ENCODE data around the gene PER1.
"Not testable (repeated sequence)": the region's sequence is repeated elsewhere in the genome, so short reads cannot be mapped to it uniquely, and the experiment has no call there.

PER1 gene

DNA sequence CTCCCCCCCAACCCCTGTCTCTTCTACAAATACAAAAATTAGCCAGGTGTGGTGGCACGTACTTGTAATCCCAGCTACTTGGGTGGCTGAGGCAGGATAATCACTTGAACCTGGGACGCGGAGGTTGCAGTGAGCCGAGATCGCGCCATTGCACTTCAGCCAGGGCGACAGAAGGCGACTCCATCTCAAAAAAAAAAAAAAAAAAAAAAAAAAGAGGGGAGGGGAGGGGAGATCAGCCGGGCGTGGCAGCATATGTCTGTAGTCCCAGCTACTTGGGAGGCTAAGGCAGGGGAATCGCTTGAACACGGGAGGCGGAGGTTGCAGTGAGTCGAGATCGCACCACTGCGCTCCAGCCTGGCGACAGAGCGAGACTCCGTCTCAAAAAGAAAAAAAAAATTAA, 18.0 kb upstream of the PER1 start:
- DNase-seq: not testable (repeated sequence)

- DNase-seq: no peak
These were observed 15.3 kb upstream of the PER1 start for GRCh38 chr17:8167526-8167925.

- DNase-seq: no peak
These were observed 14.5 kb upstream of the PER1 start for GRCh38 chr17:8166731-8167130.

- DNase-seq: no peak
These were observed 12.6 kb upstream of the PER1 start for GRCh38 chr17:8164815-8165131.

DNA sequence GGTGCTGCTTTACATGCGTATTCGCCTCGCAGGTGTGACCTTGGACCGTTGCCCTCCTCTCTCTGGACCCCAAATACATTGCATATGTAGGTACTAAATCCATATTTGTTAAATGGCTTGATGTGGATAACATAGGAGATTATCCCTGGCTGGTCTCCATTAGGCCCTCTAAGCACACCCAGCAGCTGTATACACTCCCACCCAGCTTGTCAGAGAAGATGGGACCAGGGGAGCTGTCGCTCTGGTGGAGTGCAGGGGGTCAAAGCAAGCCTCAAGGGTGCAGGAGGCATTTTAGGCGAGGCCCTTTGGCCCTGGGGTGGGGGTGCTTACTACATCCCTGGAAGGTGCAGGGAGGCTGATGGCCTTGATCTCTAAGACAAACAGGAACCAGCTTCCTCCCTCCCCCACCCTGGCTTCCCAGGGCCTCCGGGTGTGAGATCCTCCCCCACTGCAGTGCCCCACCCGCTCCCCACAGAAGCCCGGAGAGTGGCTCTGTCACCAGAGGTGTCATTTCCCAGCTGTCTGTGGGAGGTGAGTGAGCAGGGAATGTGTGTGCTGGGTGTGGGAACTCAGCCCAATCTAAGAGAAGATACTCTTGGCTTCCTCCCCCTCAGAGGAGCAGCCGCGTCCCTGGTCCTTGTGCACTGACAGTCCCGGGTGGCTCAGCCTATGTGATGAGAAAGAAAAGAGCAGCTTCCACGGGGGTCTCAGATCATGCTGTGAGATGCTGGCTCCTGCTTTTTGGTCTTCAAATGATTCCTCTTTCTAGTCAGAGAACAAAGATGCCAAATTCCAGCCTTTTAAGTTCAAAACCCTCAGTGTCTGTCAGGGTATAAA, 12.0 kb upstream of the PER1 start:
- DNase-seq: peak in 1 of 2 experiments; percentile 44

GRCh38 chr17:8162997-8163977, 11.1 kb upstream of the PER1 start:
- DNase-seq: no peak

- DNase-seq: peak; percentile 73 to 74
These were observed 10.2 kb upstream of the PER1 start, which contains the start of gene VAMP2 for GRCh38 chr17:8162233-8162996. VAMP2 (minus strand) TSS chr17:8162948; CDS start chr17:8162879, 69 bp downstream.

- no peak for DNase-seq
These were observed 9.4 kb upstream of the PER1 start for GRCh38 chr17:8161289-8162232.

GRCh38 chr17:8160741-8161221, 8.6 kb upstream of the PER1 start:
- DNase-seq: no peak

DNA sequence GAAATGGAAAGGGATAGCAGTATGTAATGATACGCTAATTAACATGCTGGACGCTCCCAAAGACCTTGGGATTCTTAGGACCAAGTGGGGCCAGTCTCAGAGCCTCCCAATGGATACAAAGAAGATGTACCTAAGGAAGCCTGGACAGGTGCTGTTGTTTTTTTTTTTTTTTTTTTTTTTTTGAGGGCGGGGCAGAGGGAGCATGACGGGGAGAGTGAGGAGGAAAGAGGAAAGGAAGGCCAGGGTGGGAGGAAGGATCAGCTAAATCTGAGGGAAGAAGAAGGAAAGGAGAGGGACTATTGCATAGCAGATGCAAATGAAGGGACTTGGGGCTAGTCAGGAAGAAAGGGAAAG, 8.0 kb upstream of the PER1 start:
- DNase-seq: no peak

DNA sequence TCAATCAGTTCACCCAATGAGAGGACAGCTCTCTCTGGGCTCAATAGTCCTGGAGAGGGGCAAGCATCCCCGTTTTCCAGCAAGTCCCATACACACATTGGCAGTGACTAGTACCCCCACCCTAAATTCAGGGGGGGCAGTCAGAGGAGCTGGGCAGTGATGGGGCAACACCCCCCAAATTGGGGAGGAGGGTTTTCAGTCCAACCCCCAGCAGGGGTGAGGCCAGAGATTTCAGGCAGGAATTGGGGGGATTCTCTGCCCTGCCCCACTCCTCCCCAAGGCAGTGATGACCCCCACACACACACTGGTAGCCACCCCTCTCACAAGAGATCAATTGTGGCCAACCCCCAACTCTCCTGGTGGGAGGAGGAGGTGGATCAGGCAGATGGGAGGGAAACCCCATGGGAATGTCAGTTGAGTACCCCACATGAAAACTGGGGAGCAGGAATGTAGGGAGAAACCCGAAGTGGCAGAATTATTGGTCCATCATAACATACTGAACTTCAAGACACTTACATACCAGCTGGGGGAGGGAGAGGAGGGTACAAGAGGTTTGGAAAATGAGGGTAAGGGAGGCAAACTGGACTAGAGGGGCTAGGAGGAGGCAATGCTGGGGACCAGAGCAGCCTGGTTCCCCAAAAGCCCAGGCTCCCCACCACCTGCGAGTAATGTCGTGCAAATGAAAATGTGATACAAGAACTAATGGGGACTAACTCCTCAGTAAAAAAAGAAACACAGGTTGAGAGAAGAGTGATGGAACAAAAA, 7.4 kb upstream of the PER1 start:
- DNase-seq: no peak

DNA sequence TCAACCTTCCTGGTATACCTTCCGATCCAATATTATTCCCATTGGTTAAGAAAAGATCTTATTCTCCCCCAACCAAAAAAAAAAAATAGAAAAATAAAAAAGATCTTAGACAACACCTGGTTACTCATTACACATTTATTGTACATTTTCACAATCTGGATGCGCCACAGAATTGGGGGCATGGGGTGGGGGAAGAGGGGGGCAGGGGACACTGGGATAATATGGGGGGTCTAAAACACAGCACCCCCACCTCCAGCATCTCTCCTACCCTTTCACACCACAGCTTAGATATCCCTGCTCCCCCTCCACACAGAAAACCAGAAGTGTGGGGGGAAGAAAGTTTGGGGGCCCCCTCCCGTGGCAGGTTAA, 6.8 kb upstream of the PER1 start:
- no peak for DNase-seq

GRCh38 chr17:8158267-8159031, 6.2 kb upstream of the PER1 start:
- peak; percentile 80 to 85 for DNase-seq

GRCh38 chr17:8156246-8156992, 4.2 kb upstream of the PER1 start:
- peak; percentile 100 for DNase-seq

DNA sequence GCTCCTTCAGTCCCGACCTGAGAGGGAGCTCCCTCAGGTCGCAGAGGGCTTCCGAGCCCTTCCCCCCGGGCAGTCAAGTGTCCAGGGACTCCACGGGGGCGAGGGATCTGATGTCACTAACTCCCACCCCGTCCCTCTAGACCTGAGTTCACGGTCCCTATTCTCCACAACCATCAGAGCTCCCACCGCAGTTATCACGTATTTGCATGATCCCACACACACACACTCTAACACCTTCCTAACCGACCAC, 3.7 kb upstream of the PER1 start:
- no peak for DNase-seq

GRCh38 chr17:8155231-8155995, 3.2 kb upstream of the PER1 start:
- no peak for DNase-seq

GRCh38 chr17:8154608-8155155, 2.5 kb upstream of the PER1 start:
- no peak for DNase-seq

DNA sequence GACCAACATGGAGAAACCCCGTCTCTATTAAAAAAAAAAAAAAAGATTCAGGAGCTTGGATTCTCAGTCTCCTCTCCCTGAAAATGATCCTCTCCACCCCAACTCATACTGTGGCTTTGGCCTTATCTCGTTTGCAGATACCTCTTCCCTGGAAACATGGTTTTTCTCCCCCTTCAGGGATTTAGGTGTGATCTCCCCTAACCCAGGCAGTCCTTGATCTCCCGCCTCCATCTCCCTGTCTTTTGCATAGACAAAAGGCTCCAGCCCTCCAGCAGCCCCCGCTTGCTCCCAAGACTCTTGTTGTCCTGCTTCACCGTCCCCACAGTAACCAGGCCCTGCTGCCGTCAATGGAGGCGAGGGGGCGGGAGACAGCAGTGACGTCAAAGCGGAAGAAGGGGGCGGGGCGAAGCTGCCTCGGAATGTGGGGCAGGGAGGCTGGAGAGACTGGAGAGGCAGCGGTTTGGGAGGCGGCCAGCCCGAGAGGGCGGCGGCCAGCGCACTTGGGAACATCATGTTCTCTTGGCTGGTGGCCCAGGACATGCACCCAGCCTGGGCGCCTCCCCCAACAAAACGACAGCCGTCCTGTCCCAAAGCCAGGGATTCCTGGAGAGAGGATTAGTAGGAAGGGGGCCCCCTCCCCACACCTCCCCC, 1.9 kb upstream of the PER1 start:
- peak; percentile 81 to 86 for DNase-seq
